Upper lobe of right lung (tissue), 1 donor: ENCODE measurements around the gene TANC1. TPM values are rescaled to one million over a fixed set of nuclear protein-coding genes. Genes with fewer than 3 reads are reported as not detected.
A peak's percentile ranks its signal among the peaks of the same experiment; 100 is the strongest.

ENCODE experiments used
- ATAC-seq: fragments of 200-7000 bp; cut with Tn5 transposase; one replicate; pipeline ENCODE4 v1.9.1; 2020; ENCODE audit warnings: mild to moderate bottlenecking, moderate library complexity
- DNase-seq: peaks from one replicate; pipeline ENCODE4 v3.0.0-alpha.2; 2020
- H3K27ac ChIP-seq: fragments of 200-600 bp; one replicate; pipeline ENCODE4 v1.8.0; 2022
- H3K27me3 ChIP-seq: fragments of 200-600 bp; one replicate; pipeline ENCODE4 v1.8.0; 2022; ENCODE audit warnings: mild to moderate bottlenecking
- H3K36me3 ChIP-seq: fragments of 200-600 bp; one replicate; pipeline ENCODE4 v1.8.0; 2022
- H3K4me1 ChIP-seq: fragments of 200-600 bp; one replicate; pipeline ENCODE4 v1.8.0; 2022
- H3K4me3 ChIP-seq: fragments of 200-600 bp; one replicate; pipeline ENCODE4 v1.8.0; 2022; ENCODE audit warnings: mild to moderate bottlenecking
- H3K9me3 ChIP-seq: fragments of 200-600 bp; one replicate; pipeline ENCODE4 v1.8.0; 2022
- intact Hi-C: fragments of 100-400 bp; cut with DNase I; formaldehyde crosslinking; loops from one replicate; pipeline ENCODE4 v1.11.0; 2022
- total RNA-seq: library from RNA; stranded (reverse); fragmentation: NEBNext Ultra II Directional; extraction: Animal tissue kit (Norgen Biotek cat#: 25700); gene quantifications from one replicate; pipeline ENCODE4 v1.2.1, GENCODE V29; 2021
- TF ChIP-seq, protein P1 (sequence below): fragments of 200-600 bp; IDR thresholded peaks from one replicate; pipeline ENCODE4 v1.8.0; 2022; ENCODE audit warnings: antibody characterized with exemption
- donor health status: DM: no; HTN: yes; CAD: no; lungs with severe emphysema.

TANC1 gene
- total RNA-seq, 1 donor from 2014 or later = 60.4 TPM

DNA sequence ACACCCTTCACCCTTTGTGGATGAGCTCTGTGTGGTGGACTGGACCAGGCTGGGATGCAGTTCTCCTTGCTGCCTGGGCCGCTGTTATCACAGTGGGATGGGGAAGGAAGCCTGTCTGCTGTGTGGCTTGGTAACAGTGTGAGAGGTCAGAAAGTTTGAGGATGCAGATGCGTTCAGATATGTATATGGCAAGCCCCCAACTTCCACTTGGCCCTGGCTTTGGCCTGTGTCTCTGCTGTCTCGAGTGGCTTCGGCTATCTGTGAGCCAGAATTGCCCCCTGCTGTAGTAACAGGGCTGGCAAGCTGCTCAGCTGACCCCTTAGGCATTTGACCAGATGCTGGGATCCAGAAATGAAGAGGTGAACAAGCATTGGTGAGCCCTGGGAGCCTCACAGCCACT, 211.3 kb downstream of the TANC1 start:
- Histone ChIP-seq H3K27me3 (no peaks in the 10 kb centered on the region), H3K27ac (no peak overlapping the region), H3K4me3 (no peak overlapping the region), H3K4me1 (no peaks in the 10 kb centered on the region), H3K36me3 (peaks cover 49% of the 10 kb centered on the region), H3K9me3 (no peaks in the 10 kb centered on the region)
- TF ChIP-seq, protein P1, sequence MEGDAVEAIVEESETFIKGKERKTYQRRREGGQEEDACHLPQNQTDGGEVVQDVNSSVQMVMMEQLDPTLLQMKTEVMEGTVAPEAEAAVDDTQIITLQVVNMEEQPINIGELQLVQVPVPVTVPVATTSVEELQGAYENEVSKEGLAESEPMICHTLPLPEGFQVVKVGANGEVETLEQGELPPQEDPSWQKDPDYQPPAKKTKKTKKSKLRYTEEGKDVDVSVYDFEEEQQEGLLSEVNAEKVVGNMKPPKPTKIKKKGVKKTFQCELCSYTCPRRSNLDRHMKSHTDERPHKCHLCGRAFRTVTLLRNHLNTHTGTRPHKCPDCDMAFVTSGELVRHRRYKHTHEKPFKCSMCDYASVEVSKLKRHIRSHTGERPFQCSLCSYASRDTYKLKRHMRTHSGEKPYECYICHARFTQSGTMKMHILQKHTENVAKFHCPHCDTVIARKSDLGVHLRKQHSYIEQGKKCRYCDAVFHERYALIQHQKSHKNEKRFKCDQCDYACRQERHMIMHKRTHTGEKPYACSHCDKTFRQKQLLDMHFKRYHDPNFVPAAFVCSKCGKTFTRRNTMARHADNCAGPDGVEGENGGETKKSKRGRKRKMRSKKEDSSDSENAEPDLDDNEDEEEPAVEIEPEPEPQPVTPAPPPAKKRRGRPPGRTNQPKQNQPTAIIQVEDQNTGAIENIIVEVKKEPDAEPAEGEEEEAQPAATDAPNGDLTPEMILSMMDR = no peak
- ATAC-seq (no peak), DNase-seq (no peak)
- intact Hi-C loops = no loop called here

DNA sequence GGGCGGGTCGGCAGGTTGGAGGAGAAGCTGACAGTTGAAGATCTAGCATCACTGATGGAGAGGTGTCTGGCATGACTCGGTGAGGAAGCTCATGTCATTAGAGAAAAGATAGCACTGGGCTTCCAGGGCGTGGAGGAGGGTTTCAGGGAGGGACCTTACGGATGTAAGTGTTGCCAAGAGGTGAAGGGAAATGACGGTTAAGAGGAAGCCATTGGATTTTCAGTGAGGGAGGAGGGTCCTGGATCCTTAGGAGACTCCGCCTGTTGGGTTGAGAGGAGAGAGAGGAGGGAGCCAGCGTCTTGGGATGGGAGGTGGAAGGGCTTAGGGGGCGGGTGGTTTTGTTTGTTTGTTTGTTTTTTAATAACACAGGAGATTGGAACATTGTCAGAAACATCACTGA, 214.9 kb downstream of the TANC1 start:
- TF ChIP-seq, protein P1 = no peak
- H3K4me3 ChIP-seq = no peak overlapping the region
- H3K36me3 ChIP-seq = peaks cover 54% of the 10 kb centered on the region
- no peak overlapping the region for H3K27ac ChIP-seq
- H3K9me3 ChIP-seq = no peaks in the 10 kb centered on the region
- H3K4me1 ChIP-seq = no peaks in the 10 kb centered on the region
- no peak for ATAC-seq
- no peaks in the 10 kb centered on the region for H3K27me3 ChIP-seq
- DNase-seq = no peak
- intact Hi-C loops = no loop called here

DNA sequence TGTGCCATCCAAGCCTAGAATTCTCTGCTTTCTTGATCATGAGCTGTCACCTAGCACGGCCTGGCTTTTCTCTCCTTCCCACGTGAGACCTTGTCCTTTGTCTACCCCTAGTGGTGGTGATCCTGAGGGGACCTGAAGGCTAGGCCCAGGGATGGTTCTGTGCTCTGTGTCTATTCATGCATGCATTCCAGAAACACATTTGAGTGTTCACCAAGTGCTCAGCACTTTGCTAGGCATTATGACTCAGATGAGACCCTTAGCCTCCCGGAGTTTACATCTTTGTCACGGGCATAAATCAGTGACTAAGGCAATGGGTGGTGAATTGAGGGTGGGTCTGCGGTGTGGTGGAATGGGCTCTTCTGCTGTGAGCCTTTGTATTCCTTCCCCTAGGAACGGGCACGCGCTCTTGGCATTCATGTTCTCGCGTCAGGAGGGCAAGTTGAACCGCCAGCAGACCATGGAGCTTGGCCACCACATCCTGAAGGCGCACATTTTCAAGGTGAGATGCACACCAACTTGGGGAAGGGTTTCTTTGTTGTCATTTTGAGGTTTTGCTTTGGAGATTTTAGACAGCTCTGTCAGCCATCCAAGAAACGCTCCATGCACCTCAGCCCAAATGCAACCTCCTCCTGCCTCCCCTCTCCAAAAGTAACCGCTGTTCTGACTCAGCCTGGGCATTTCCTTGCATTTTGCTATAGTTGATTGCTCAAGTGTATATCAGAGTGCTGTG, 217.1 kb downstream of the TANC1 start:
- H3K36me3 ChIP-seq = peaks cover 39% of the 10 kb centered on the region
- intact Hi-C loops = no loop called here
- ATAC-seq (peak; percentile 68), DNase-seq (no peak)
- no peaks in the 10 kb centered on the region for H3K4me1 ChIP-seq
- H3K9me3 ChIP-seq = no peaks in the 10 kb centered on the region
- H3K27ac ChIP-seq = no peak overlapping the region
- H3K27me3 ChIP-seq = no peaks in the 10 kb centered on the region
- TF ChIP-seq, protein P1 = peak; percentile 29
- no peak overlapping the region for H3K4me3 ChIP-seq

DNA sequence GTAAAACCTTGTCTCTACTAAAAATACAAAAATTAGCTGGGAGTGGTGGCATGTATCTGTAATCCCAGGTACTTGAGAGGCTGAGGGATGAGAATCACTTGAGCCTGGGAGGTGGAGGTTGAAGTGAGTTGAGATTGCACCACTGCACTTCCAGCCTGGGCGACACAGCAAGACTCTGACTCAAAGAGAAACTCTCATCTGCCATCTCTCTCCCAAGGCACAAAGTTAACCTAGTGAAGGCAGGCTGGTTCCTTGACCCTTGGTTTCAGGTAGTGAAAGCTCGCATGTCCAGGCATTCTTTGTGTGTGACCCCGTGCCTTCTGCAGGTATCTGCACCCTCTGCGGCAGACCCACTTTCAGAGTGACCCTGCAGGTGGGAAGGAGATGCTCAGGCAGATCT, 218.0 kb downstream of the TANC1 start:
- no peaks in the 10 kb centered on the region for H3K4me1 ChIP-seq
- H3K9me3 ChIP-seq = no peaks in the 10 kb centered on the region
- H3K36me3 ChIP-seq = peaks cover 39% of the 10 kb centered on the region
- H3K27ac ChIP-seq = no peak overlapping the region
- ATAC-seq (no peak), DNase-seq (no peak)
- intact Hi-C loops = no loop called here
- H3K4me3 ChIP-seq = no peak overlapping the region
- TF ChIP-seq, protein P1 = no peak
- no peaks in the 10 kb centered on the region for H3K27me3 ChIP-seq

DNA sequence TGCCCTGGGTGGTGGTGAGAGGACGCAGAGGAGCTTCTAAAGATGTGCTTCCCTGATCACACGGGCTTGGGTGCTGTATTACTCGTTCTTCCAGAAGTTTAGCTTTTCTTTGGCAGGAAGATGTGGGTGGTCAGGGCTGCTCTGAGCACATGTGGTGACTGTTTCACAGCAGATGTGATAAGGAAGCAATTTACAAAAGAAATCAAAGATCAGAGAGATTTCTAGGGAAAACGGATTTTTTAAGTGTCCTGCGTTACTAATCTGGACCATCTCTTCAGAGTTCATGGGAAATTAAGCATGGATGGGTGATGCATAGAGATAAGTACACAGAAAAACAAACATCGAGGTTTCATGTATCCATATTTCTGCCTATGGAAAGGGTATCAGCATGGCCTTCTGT, 218.7 kb downstream of the TANC1 start:
- no peak for DNase-seq
- intact Hi-C loops = no loop called here
- Histone ChIP-seq H3K27ac (no peak overlapping the region), H3K27me3 (no peaks in the 10 kb centered on the region), H3K4me1 (no peaks in the 10 kb centered on the region), H3K36me3 (peaks cover 39% of the 10 kb centered on the region), H3K9me3 (no peaks in the 10 kb centered on the region), H3K4me3 (no peak overlapping the region)
- TF ChIP-seq, protein P1 = no peak
- no peak for ATAC-seq
